ENCODE measurements around the gene MIEF1.

Gene MIEF1

DNA sequence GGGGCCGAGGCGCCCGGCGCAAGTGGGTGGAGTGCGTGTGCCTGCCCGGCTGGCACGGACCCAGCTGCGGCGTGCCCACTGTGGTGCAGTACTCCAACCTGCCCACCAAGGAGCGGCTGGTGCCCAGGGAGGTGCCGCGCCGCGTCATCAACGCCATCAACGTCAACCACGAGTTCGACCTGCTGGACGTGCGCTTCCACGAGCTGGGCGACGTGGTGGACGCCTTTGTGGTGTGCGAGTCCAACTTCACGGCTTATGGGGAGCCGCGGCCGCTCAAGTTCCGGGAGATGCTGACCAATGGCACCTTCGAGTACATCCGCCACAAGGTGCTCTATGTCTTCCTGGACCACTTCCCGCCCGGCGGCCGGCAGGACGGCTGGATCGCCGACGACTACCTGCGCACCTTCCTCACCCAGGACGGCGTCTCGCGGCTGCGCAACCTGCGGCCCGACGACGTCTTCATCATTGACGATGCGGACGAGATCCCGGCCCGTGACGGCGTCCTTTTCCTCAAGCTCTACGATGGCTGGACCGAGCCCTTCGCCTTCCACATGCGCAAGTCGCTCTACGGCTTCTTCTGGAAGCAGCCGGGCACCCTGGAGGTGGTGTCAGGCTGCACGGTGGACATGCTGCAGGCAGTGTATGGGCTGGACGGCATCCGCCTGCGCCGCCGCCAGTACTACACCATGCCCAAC, 14.1 kb upstream of the MIEF1 start:
- no peak overlapping the region for H3K4me3 ChIP-seq (ENCODE audit: low read depth, low read length)
- no peak for DNase-seq (ENCODE audit: low read depth)

DNA sequence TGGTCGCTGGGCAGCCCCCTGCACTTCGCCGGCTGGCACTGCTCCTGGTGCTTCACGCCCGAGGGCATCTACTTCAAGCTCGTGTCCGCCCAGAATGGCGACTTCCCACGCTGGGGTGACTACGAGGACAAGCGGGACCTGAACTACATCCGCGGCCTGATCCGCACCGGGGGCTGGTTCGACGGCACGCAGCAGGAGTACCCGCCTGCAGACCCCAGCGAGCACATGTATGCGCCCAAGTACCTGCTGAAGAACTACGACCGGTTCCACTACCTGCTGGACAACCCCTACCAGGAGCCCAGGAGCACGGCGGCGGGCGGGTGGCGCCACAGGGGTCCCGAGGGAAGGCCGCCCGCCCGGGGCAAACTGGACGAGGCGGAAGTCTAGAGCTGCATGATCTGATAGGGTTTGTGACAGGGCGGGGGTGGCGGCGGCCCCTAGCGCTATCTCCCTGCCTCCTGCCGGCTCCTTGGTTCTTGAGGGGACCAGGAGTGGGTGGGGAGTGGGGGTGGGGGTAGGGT, 13.5 kb upstream of the MIEF1 start:
- H3K4me3 ChIP-seq (ENCODE audit: low read depth, low read length), result no peak overlapping the region
- no peak for DNase-seq (ENCODE audit: low read depth)

DNA sequence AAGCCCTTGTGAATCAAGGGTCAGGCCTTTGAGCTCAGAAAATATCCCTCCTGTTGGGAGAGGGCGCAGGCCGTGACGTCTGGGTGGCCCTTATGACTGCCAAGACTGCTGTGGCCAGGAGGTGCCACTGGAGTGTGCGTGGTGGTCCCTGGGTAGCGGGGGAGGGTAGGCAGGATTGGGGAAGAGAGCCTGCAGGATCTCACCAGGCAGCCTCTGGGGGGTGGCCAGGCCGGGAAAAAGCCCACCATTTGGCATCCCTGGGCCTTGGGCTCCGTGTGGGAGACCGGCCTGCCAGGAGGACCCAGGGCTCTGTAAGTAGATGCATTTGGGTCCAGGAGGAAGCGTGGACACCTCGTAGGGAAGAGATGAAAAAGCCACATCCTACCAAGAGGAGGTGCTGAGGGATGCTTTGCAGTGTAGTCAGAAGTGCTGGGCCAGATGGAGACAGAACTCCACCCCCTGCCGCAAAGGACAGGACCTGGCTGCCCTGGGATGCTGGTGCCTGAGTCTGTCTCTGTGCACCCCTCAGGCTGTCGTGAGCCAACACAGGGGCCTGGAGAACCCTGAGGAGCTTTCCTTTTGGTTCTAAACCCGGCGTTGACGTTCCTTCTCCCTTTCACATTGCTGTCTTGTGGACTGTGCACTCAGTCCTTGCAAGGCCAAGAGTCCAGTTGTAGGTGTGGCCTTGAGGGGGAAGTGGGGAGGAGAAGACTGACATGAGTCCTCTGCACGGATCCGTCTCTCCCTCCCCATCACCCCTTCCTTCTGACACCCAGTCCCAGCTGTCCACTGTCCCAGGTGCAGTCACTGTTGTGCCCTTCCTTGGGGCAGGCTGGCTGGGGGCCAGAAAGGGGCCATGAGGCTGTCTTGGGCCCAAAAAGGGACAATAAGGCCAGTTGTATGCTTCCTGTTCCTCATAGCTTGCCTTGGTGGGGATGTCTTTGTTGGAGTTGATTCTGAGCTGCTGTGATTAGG, 12.7 kb upstream of the MIEF1 start:
- H3K4me3 ChIP-seq (ENCODE audit: low read depth, low read length), result no peak overlapping the region
- DNase-seq (ENCODE audit: low read depth), result no peak

DNA sequence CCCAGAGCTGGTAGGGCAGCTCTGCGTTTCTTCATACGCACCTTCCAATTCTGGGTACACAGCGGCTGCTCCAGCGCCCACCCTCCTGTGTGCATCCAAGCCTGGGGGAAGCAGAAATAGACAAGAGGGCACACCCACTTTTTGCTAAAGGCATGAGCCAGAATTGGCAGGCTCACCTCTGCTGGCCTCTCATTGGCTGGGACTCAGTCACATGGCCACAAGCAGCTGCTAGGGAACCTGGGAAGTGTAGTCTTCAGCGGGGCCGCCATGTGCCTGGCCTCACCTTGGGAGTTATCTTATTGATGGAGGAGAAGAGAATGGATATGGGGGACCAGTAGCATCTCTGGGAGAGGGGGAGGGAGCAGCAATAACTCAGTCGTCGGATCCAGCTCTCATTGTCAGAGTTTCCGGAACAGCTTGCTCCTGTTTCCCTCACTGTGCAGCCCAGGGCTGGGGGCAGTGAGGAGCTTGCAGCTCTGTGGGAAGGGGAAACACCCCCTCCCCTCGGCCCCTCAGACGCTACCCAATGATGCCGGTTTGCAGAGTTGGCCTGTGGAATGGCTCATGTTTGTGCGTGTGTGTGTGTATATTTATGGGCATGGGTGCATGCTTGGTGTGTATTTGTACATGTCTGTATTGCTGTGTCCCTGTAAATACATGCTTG, 11.8 kb upstream of the MIEF1 start:
- no peak for DNase-seq (ENCODE audit: low read depth)
- no peak overlapping the region for H3K4me3 ChIP-seq (ENCODE audit: low read depth, low read length)

DNA sequence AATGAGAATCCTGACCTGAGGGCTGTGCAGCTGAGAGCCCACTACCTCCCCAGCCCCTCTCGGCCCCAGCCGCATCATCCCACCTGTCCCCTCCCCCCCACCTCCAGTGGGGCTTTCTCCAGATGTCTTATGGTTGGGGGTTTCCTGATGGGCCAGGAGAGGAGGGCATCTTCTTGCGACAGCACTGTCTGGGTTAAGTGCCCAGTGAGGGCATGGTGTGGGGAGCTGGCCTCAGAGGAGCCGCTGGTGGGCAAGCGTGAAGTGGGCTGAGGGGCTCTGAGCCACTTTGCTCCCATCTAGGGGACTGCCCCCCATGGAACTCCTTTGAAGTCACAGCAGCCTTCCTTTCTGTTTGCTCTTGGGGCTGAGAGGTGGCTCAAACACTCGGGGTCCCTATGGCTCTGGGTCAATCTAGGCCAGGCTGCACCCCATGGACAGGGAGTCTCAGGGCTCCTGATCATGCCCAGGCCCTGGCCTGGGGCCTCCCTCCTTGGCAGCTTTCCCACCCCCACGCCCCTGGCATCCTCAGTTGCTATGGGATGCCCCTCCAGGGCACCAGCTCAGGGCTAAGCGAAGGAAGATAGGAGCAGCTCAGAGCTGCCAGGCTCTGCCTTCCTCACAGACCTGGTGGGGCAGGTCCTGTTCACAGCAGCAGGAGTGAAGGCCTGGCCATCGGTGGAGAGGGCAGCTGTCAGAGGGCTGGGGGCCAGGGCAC, 11.0 kb upstream of the MIEF1 start:
- no peak for DNase-seq (ENCODE audit: low read depth)

DNA sequence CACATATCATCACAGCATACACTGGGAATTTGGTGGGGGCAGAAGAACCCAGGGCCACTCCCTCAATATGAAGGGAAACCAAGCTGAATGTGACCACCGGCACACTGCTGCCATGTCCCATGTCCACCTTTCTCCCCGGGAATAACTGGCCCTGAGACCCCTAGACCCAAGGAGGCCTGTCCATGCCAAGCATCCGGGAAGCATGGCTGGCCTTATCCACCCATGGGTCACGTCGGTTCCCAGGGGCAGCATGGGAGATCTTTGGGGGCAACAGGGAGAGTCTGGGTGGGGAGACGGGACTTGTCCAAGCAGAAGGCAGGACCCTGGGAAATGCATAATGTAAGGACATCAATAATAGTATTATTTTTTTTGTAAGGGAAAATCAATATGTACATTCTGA, 10.4 kb upstream of the MIEF1 start:
- H3K4me3 ChIP-seq (ENCODE audit: low read depth, low read length), result no peak overlapping the region
- DNase-seq (ENCODE audit: low read depth), result no peak

More for the DNA sequence above, 11.0 kb upstream of the MIEF1 start:
- no peak overlapping the region for H3K4me3 ChIP-seq (ENCODE audit: low read depth, low read length)

DNA sequence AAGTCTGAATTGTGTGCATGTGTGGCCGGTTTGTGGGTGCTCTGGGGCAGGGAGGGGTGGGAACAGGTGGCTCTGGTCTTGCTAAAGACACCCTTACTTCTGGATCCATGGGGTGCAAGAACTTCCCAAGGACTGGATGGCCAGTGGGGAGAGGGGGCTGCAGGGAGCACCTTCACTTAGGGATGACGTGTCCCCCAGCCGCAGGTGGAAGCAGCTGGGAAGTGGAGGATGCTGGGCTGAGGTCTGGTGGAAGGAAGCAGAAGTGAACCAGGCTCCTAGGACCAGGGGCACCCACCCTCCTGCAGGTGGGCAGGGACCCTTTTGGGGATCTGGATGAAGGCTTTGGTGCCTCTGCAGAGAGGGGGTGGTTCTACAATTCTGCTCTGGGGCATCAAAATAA, 9.9 kb upstream of the MIEF1 start:
- no peak for DNase-seq (ENCODE audit: low read depth)
- no peak overlapping the region for H3K4me3 ChIP-seq (ENCODE audit: low read depth, low read length)

DNA sequence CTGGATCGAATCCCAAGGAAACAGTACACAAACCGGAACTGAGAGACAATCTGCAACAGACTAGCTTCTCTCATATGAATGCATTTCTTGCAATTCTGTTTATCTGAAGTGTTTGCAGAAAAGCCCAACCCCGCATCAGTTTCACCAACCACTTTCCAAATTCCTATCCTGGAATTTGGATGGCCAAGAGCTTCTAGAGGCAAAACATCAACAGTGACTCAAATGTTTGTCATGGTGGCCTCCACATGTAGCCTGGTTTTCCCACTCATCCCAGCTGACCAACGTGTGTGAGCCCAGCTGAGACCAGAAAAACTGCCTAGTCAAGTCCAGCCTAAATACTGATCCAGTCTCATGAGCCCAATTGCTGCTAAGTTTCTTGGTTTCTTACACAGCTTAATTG, 8.3 kb upstream of the MIEF1 start:
- DNase-seq (ENCODE audit: low read depth), result no peak
- no peak overlapping the region for H3K4me3 ChIP-seq (ENCODE audit: low read depth, low read length)

DNA sequence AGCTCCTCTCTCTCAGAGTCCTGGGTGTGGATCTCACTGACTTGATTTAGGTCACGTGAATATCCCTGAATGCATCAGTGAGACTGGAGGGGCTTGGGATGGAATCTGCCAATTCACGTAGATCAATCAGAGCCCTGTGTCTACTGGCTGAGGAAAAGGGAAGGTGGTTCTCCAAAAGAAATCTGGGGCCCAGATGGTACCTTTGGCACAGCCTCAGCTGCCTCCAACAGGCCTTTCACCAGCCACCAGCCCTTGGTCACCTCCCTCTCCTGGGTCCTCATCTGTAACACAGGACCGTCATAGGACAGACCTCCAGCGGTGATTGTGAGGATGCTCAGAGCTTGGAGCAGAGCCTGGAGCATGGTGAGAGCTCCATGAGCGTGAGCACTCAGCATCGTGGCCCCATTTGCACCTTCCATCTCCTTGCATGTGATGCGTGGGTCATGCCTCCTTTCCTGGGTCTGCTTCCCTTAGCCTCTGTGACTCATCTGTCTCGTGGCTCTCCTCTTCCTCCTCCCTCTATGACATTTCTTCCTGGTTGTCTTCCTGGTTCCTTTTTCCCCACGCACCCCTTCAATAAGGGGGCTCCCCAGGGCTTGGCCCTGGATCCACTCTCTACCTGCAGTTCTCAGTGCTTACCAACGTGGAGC, 7.5 kb upstream of the MIEF1 start:
- DNase-seq (ENCODE audit: low read depth), result no peak
- no peak overlapping the region for H3K4me3 ChIP-seq (ENCODE audit: low read depth, low read length)

DNA sequence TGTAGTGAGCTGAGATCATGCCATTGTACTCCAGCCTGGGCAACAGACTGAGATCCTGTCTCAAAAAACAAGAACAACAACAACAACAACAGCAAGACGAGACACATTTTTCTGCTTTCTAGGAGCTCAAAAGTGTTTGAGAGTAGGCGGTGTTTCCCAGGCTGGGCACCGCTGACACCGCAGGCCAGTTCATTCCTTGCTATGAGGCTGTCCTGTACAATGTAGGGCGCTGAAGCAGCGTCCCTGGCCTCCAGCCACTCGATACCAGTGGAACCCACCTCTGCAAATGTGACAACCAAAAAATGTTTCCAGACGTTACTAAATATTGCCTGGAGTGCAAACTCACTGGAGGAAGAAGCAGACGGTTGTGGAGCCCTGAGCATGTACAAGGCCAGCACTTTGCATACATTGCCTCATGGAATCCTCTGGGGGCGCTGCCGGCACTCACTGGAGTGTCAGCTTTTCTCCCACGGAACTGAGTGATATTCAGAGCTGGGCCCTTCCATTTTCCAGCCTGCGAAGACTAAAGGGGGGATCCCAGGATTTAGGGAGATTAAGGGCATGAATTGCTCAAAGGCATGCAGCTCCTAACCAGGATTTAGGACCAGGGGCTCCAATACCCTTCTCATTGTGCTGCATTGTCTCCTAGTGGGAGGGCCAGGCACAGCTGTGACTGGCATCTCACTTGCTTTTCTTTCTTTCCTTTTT, 5.8 kb upstream of the MIEF1 start:
- H3K4me3 ChIP-seq (ENCODE audit: low read depth, low read length), result no peak overlapping the region
- no peak for DNase-seq (ENCODE audit: low read depth)

DNA sequence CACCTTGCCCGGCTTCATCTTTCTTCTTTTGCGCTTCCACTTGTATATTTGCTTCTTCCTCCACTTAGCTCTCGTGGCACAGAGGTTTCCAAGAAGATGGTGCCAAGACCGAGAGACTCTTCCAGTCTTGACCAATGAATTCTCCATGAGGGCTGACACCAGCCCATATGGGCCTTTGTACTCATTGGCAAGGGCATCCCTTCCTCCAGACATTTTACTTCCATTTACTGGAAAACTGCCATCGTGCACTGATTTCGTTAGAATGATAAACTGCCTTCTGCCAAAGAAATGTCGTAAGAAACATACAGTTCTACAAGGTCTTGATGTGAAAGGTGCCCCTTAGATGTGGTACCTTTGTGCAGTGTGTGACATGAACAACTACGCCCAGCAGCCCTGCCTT, 4.7 kb upstream of the MIEF1 start:
- no peak overlapping the region for H3K4me3 ChIP-seq (ENCODE audit: low read depth, low read length)
- DNase-seq (ENCODE audit: low read depth), result no peak

DNA sequence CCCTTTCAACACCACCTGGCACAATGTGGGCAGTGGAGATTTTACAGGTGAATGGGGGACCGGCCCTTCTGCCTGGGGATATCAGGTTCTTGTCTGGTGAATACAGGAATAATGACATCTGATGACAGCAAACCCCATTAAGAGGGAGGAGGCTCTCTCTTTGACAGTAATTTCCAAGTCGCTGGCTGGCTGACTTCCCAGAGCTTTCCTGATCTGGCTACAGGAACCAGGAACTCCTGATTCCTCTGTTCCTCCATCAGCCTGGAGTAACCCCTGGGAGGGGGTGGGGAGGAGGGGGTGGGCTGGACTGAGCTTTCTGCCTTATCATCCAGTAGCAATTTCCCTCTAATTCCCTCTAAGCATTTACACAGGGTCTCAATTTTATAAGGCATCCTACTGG, 3.7 kb upstream of the MIEF1 start:
- no peak for DNase-seq (ENCODE audit: low read depth)
- H3K4me3 ChIP-seq (ENCODE audit: low read depth, low read length), result no peak overlapping the region

DNA sequence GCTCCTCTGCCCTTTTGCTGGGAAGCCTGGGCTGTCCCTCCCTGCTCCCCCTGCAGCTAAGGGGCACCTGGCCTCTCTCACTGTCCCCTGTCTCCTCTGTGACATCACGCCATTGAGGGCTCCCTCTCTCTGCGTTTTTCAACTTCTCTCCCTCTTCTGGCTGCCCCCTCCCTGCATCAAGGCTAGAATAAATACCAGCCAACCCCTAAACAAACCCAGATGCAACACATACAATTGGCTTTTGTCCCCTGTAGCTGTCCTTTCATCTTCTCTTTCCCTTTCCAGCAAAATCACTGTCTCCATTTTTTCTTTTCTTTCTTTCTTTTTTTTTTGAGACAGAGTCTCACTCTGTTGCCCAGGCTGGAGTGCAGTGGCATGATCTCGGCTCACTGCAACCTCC, 3.3 kb upstream of the MIEF1 start:
- no peak overlapping the region for H3K4me3 ChIP-seq (ENCODE audit: low read depth, low read length)
- DNase-seq (ENCODE audit: low read depth), result no peak

DNA sequence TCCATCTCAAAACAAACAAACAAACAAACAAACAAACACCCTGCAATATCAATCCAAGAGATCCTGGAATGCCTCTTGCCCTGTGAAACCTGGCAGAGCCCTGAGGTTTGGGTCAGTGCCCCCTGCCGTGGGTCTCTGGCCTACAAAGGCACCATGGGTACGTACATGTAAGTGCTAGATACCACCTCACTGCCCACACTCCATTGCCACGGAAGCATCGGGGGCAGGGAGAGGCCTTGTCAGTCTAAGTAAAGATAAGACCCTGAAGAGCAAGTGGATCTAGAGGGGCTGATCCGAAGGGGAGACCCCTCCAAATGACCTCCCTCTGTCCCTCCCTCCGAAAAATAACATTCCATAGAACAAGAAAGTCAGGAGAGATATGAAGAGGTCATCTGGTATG, 2.0 kb upstream of the MIEF1 start:
- DNase-seq (ENCODE audit: low read depth), result no peak

DNA sequence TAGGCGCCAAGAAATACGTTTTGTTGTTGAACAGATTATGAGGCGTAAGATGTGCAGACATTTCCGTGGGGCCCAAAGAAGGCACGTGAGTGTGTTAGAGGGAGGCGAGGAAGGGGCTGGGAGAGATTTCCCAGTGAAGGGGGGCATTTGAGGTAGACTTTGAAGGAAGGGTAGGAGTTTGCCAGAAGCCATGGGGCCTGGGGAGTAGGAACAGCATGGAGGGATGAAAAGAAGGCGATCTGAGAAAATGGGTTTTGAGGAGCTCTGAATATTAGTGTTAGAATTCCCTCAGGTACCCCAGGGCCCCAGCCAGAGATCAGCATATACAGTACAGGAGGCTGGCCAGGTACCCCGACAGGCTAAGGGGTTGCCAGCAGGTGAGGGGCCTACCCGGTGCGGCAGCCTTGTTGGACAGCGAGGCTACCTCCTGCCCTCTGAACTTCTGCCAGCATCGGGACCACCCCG, 414 bp upstream of the MIEF1 start:
- no peak for DNase-seq (ENCODE audit: low read depth)
- peak overlapping the region; percentile 81 for H3K4me3 ChIP-seq (ENCODE audit: low read depth, low read length)

More for the DNA sequence above, 2.0 kb upstream of the MIEF1 start:
- H3K4me3 ChIP-seq (ENCODE audit: low read depth, low read length), result no peak overlapping the region

DNA sequence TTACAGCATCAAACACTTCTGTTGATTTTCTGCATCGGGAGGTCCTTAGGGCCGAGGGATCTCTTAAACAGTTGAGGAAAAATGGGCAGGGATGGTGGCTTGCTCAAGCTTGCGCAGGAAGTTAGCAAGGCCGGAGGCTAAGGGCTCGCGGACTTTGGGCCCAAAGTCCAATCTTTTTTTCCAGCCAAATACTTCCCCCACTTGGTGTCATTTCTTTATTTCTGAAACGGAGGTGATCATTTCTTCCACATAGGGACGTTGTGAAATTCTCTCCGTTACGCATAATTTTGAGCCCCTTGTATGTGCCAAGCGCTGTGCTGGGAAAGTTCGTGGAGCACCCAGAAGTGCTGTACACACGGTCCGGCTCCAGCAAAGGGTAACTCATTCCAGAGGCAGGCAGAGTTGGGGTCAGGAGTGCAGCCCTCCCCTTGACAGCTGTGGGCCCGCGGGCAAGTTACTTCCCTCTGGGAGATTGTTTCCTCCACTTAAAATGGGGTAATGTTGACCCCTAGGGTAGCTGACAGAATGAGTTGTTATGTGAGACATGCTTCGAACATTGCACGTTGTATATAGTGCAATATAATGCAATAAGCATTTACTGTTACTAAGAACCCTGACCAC, 809 bp downstream of the MIEF1 start:
- no peak for DNase-seq (ENCODE audit: low read depth)
- H3K4me3 ChIP-seq (ENCODE audit: low read depth, low read length), result peak overlapping the region; percentile 81

DNA sequence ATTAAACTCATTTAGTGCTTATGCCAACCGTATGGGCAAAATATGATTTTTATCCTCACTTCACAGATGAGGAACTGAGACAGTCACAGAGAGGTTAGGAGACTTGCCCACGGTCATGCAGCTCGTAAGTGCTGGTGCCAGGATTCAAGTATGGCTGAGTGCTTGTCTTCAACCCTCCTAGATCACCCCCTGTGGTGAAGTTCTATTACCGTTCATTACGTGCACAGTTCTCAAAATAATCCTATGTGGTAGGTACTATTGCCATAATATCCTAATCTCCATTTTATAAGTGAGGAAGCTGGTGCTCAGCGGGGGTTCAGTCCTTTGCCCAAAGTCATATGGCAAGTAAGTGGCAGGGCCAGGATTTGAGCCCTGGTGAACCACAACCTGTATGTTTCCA, 1.5 kb downstream of the MIEF1 start:
- no peak for DNase-seq (ENCODE audit: low read depth)
- peak overlapping the region; percentile 81 for H3K4me3 ChIP-seq (ENCODE audit: low read depth, low read length)

DNA sequence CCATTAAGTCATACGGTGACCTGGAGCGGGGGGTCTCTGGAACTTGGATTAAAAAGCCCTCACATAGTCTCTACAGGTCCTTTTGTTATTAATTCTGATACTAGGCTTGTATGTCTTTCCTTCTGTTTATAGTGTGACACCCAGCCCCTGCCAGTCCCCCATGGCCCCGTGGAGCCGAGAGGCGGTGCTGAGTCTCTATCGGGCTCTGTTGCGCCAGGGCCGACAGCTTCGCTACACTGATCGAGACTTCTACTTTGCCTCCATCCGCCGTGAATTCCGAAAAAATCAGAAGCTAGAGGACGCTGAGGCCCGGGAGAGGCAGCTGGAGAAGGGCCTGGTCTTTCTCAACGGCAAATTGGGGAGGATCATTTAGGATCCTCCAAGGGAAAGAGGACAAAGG, 2.0 kb downstream of the MIEF1 start:
- no peak overlapping the region for H3K4me3 ChIP-seq (ENCODE audit: low read depth, low read length)

More for the DNA sequence above, 2.0 kb downstream of the MIEF1 start:
- DNase-seq (ENCODE audit: low read depth), result no peak
